Activated CD4-positive, alpha-beta T cell treated with anti-CD3 and anti-CD28 coated beads for 4 hours (primary cell): ENCODE measurements around the gene SLC22A7.
"Not testable (repeated sequence)": the region's sequence is repeated elsewhere in the genome, so short reads cannot be mapped to it uniquely, and the experiment has no call there.

ENCODE experiments used
- DNase-seq, 2 donors: peaks; one replicate each; pipeline ENCODE4 v3.0.0-alpha.2; 2020

SLC22A7 gene

DNA sequence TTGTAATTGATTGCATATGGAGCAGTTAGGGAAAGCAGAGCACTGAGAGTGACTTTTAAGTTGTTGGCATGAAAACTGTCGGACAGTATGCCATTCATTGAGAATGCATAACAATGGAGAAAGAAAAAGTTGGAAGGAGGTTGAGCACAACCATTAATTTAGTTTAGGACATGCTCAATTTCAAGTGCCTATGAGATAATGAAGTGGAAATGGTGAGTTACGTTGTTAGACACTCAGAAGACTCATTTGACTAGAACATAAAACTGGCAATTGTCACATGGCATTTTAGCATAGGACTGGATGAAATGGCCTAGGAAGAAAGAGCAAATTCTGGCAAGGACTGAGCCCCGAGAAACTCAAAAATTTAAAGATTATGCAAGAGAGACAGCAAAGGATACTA lies 49.4 kb downstream of the SLC22A7 start:
- DNase-seq: no peak

DNA sequence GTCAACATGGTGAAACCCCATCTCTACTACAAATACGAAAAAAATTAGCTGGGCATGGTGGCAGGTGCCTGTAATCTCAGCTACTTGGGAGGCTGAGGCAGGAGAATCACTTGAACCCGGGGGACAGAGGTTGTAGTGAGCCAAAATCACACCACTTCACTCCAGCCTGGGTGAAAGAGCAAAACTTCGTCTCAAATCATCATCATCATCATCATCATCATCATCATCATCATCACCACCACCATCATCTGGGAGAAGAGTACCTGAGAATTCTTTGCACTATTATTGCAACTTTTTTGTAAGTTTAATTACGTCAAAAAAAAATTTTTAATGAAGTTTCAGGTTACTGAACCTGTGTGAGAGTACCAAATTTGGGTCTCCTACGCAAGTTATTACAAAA lies 53.9 kb downstream of the SLC22A7 start:
- not testable (repeated sequence) for DNase-seq
